ENCODE data around the gene AJAP1. TPM values are rescaled to one million over a fixed set of nuclear protein-coding genes. Genes with fewer than 3 reads are reported as not detected.

AJAP1 gene
- total and polyA plus RNA-seq, 10 of the 15 experiments (the other 5 are each of a cell fraction or from before 2014, with no cell fraction given) = not detected

DNA sequence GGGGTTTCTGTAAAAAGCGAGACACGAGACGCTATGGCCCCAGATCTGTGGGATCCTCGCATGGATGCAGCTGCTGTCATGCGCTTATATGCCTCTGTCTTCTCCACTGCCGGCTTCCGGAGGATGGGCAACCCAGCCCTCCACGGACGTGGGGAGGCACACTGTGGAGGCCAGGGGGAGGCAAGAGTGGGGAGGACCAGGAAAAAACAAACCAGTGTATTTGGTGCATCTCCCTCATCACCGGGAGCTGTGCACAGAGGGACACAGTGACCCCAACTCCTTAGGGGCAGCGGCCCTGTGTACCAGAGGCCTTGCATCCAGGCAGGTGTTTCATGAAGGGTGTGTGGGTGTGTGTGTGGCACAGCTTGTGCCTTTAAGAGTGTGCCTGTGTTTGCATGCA lies 95.0 kb downstream of the AJAP1 start:
- 50% methylated on average over 11 of the region's 11 CpGs for WGBS (ENCODE audit: insufficient coverage, insufficient replicate concordance, low lambda C conversion rate, missing lambda C conversion rate)
- H3K4me3 ChIP-seq = no peak overlapping the region
- H3K27me3 ChIP-seq (replicated peaks in 1 of 2; ENCODE audit: control insufficient read depth in 2 of 2, insufficient read depth in 2 of 2, low read length in 1 of 2) = no peaks in the 10 kb centered on the region
- ChIA-PET RAD21 (ENCODE audit: unreplicated experiment) (interaction anchor here (0.6 kb wide), 1 partner anchor 51 kb away, joined by 3 read pairs; no protein-coding TSS in a partner anchor), POLR2A (no interaction called here), SMC1A (ENCODE audit: uncharacterized antibody, unreplicated experiment) (no interaction called here), CTCF (no interaction called here)
- H3K4me1 ChIP-seq (ENCODE audit: control insufficient read depth, insufficient read depth, low read length) = no peaks in the 10 kb centered on the region
- DNase-seq (ENCODE audit: low read depth, low spot score) (no peak), FAIRE-seq (no peak), ATAC-seq (no peak)
- no peak overlapping the region for H3K27ac ChIP-seq (ENCODE audit: control insufficient read depth, insufficient read depth)
- intact Hi-C loops (cut with micrococcal nuclease; ENCODE audit: unreplicated experiment) = no loop called here
- H3K36me3 ChIP-seq (ENCODE audit: control insufficient read depth in 2 of 2, insufficient read depth in 2 of 2, low read length in 1 of 2) = no peaks in the 10 kb centered on the region
- H3K79me2 ChIP-seq (ENCODE audit: control insufficient read depth, insufficient read depth, low read length) = no peaks in the 10 kb centered on the region
- no TSS peak for BruUV-seq (replicated peaks)
- in situ Hi-C loops (cut with MboI) = no loop called here
- H3K9me3 ChIP-seq (replicated peaks; ENCODE audit: control insufficient read depth, insufficient read depth, low read length) = no peaks in the 10 kb centered on the region
- no peak overlapping the region for H3K9ac ChIP-seq (ENCODE audit: control insufficient read depth, insufficient read depth, low read length)
- no peak overlapping the region for H3K4me2 ChIP-seq (ENCODE audit: control insufficient read depth, insufficient read depth)
- no peaks in the 10 kb centered on the region; the same call in 1 of the 2 replicates for H4K20me1 ChIP-seq (ENCODE audit: control insufficient read depth, insufficient read depth)
- TF ChIP-seq ZBTB11 (CRISPR knock-in tag; IDR thresholded peaks at IDR 0.05) (no peak), TBL1XR1 (IDR thresholded peaks at IDR 0.05; ENCODE audit: low read depth, low read length) (no peak), POLR2AphosphoS5 (IDR thresholded peaks at IDR 0.05; ENCODE audit: low read length) (no peak), CUX1 (IDR thresholded peaks at IDR 0.05; ENCODE audit: insufficient replicate concordance, low read depth, low read length) (no peak)
- H2AFZ ChIP-seq (ENCODE audit: control insufficient read depth, low read depth, low read length) = no peak overlapping the region
